SIG-M5 treated with dmso at 0.1 percent for 504 hours (cell line): ENCODE measurements around the gene GLRX.
A peak's percentile ranks its signal among the peaks of the same experiment; 100 is the strongest.
"Not testable (repeated sequence)": the region's sequence is repeated elsewhere in the genome, so short reads cannot be mapped to it uniquely, and the experiment has no call there.

ENCODE experiments used
- DNase-seq: peaks from one replicate; lab custom pipeline; 2025; ENCODE audit not compliant: unreplicated experiment; lab: John Stamatoyannopoulos, UW

Gene GLRX

GRCh38 chr5:95830226-95830625 is 7.7 kb upstream of the GLRX start:
- DNase-seq, result no peak

GRCh38 chr5:95827892-95828246 is 5.3 kb upstream of the GLRX start:
- DNase-seq, result no peak

GRCh38 chr5:95826949-95827891 is 4.7 kb upstream of the GLRX start:
- no peak for DNase-seq

GRCh38 chr5:95825495-95825894 is 3.0 kb upstream of the GLRX start:
- no peak for DNase-seq

- DNase-seq, result no peak
Measured at GRCh38 chr5:95824747-95825146, 2.2 kb upstream of the GLRX start.

GRCh38 chr5:95823738-95824609 is 1.4 kb upstream of the GLRX start:
- peak; percentile 87 for DNase-seq

- DNase-seq, result no peak
Measured at GRCh38 chr5:95823218-95823737, 752 bp upstream of the GLRX start.

- no peak for DNase-seq
Measured at GRCh38 chr5:95822043-95822541, 434 bp downstream of the GLRX start.

- DNase-seq, result no peak
Measured at GRCh38 chr5:95821110-95822021, 1.2 kb downstream of the GLRX start.

GRCh38 chr5:95818181-95819147 is 4.1 kb downstream of the GLRX start:
- peak; percentile 99 for DNase-seq

- DNase-seq, result no peak
Measured at GRCh38 chr5:95817430-95817829, 5.1 kb downstream of the GLRX start.

- DNase-seq, result no peak
Measured at GRCh38 chr5:95816776-95817175, 5.8 kb downstream of the GLRX start.

- no peak for DNase-seq
Measured at GRCh38 chr5:95816341-95816740, 6.2 kb downstream of the GLRX start.

- no peak for DNase-seq
Measured at GRCh38 chr5:95815155-95815729, 7.3 kb downstream of the GLRX start.

- DNase-seq, result not testable (repeated sequence)
Measured at GRCh38 chr5:95813035-95813434, 9.5 kb downstream of the GLRX start.

GRCh38 chr5:95812074-95812471 is 10.5 kb downstream of the GLRX start:
- no peak for DNase-seq

- not testable (repeated sequence) for DNase-seq
Measured at GRCh38 chr5:95811461-95812073, 11.0 kb downstream of the GLRX start.

GRCh38 chr5:95811126-95811423 is 11.5 kb downstream of the GLRX start:
- not testable (repeated sequence) for DNase-seq
